ENCODE results near the gene EDEM3. TPM values are rescaled to one million over a fixed set of nuclear protein-coding genes. Genes with fewer than 3 reads are reported as not detected.

Gene EDEM3
- total and polyA plus RNA-seq, 9 of the 15 experiments (the other 6 are each of a cell fraction or from before 2014, with no cell fraction given), result 15.8 to 46.6 (median 28.0) TPM

- TF ChIP-seq ZNF407 (IDR thresholded peaks at IDR 0.05; ENCODE audit: low read depth) (no peak), ZNF174 (CRISPR knock-in tag; IDR thresholded peaks at IDR 0.05) (no peak), CCAR2 (IDR thresholded peaks at IDR 0.05; ENCODE audit: low read depth, low read length) (no peak), RREB1 (CRISPR knock-in tag; IDR thresholded peaks at IDR 0.05) (no peak), NCOA1 (IDR thresholded peaks at IDR 0.05; ENCODE audit: low read depth) (no peak), FOS (IDR thresholded peaks at IDR 0.05; ENCODE audit: extremely low read depth, insufficient read length) (no peak), MNT (conservative IDR thresholded peaks at IDR 0.05) (no peak), MTA2 (IDR thresholded peaks at IDR 0.05; ENCODE audit: low read depth) (no peak)
These were observed 36.9 kb upstream of the EDEM3 start (continued) for GRCh38 chr1:184791550-184791900.

All from K562 (cell line).